Measurements from ENCODE around the gene NUAK1.
"Not testable (repeated sequence)": the region's sequence is repeated elsewhere in the genome, so short reads cannot be mapped to it uniquely, and the experiment has no call there.

The NUAK1 gene

DNA sequence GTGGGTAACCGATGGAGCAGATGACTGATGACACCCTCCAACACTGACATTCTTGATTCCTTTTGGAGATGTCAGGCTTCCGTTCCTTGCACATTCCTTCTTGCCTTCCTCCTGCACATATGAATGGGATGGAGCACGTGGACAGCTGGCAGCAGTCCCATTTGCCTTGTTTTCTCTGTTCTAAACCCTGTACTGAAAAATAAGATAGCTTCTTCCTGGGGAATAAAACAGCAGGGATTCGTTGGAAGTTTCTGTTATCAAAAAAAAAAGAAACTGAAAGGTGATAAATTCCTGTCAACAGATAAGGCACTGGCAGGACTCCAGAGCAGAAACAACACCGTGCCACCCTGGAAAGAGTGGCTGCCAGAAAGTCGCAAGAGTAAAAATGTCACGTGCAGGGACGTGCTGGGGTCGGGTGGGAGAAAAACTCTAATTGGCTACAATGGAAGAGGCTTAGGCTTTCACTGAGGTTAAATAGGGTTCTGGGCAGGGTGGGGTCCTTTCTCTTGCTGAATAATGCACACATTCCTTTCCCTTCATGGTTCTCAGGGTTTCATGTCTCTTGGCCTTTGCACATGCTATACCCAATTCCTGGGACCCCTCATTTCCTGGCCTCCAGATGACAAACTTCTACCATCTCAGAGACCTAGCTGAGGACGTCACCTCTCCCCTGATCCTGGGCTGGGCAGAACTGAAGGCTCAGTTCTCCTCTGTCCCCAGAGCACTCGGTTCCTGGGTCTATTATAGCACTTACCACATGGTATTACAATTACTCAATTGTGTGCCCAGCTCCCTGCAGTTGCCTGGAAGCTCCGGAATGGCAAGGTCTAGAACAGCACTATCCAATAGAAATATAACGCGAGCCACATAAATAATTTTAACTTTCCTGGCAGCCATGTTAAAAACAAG is 7.0 kb upstream of the NUAK1 start:
- DNase-seq = no peak

GRCh38 chr12:106144847-106145246 is 6.1 kb upstream of the NUAK1 start:
- no peak for DNase-seq

DNA sequence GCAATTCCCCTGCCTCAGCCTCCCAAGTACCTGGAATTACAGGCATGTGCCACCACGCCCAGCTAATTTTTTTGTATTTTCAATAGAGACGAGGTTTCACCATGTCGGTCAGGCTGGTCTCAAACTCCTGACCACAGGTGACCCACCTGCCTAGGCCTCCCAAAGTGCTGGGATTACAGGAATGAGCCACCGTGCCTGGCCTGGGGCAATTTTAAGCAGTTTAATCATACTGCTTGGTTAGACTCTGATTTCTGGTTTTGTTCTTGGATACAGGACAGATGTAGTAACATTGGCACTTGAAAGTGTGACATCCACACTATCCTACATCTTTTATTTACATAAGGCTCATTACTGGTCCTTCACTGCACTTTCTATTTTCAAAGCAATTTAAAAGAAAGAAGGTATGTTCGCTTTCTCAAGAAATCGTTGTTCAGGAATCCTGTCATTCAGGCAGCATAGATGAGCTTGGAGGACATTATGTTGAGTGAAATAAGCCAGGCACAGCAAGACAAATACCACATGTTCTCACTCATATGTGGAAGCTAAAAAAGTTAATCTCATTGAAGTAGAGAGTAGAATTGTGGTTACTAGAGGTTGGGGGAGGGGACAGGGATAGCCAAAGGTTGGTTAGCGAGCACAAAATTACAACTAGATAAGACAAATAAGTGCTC is 4.0 kb upstream of the NUAK1 start:
- DNase-seq = no peak

DNA sequence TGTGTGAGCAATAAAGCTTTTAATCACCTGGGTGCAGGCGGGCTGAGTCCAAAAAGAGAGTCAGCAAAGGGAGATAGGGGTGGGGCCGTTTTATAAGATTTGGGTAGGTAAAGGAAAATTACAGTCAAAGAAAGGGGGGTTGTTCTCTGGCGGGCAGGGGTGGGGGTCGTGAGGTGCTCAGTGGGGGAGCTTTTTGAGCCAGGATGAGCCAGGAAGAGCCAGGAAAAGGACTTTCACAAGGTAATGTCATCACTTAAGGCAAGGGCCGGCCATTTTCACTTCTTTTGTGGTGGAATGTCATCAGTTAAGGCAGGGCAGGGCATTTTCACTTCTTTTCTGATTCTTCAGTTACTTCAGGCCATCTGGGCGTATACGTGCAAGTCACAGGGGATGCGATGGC is 3.2 kb upstream of the NUAK1 start:
- not testable (repeated sequence) for DNase-seq

DNA sequence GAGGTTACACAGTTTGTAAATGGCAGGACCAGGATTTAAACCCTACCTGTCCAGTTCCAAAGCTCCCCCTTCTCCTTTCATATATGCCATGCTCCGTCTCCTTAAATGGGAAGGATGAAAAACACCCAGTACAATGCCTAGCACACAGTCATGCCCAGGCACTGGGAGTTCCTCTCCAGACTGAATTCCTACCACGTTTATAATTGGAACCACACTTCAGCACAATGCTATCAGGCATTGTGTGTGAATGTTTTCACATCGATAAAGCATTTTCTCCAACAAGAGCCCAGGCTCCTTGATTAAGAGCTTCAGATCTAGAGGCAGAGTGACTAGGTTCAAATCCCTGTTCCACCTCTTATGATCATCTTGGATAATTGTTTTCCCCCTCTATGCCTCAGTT is 2.7 kb upstream of the NUAK1 start:
- DNase-seq = no peak

DNA sequence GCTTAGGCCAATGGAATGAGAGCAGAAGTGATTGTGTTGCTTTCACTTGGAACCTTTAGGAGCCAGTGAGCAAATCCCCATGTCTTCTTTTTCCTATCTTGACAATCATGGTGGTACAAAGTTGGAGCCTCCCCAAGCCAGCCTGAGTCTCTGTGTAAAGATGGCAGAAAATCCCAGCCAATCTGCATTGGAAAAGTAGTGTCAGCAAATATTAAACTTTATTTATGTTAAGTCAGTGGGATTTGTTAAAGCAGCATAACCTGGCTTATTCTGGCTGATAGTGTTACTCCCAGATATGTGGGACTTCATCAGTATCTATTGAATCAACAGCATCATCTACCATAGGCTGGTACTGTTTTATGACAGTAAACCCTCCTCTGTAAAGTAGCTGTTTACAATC is 2.2 kb upstream of the NUAK1 start:
- DNase-seq = no peak

DNA sequence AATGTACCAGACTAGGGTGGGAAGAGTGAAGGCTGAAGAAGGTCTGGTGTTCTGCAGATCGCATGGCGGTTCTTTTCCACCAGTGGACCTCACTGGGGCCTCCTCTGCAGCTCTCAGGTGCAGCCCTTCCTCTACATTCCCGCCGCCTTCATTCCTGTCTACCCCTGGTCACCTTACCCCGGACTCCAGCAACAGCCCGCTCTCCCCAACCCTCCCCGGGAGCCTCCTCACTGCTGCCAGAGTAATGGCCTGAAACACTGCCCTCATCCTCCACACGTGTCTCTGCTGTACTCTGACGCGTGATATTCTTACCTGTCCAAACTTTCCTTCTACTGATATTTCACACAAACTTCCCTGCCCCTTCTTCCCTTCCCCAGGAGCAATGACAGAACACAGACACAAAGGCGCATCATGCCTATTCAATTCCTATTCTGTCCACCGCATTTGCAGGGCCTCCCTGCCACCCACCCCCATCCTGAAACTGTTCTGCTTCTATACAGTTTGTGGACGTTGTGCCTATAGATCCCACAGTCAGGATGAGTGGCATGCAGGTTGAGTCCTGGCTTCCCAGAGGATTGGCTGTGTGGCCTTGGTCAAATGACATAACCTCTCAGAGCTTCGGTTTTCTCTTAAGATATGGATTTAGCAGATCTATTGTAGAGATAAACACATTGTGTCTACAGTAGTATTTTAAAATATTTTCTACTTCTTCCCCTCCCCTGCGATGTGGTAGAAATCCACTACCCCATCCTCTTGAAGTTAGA is 1.7 kb upstream of the NUAK1 start:
- no peak for DNase-seq

DNA sequence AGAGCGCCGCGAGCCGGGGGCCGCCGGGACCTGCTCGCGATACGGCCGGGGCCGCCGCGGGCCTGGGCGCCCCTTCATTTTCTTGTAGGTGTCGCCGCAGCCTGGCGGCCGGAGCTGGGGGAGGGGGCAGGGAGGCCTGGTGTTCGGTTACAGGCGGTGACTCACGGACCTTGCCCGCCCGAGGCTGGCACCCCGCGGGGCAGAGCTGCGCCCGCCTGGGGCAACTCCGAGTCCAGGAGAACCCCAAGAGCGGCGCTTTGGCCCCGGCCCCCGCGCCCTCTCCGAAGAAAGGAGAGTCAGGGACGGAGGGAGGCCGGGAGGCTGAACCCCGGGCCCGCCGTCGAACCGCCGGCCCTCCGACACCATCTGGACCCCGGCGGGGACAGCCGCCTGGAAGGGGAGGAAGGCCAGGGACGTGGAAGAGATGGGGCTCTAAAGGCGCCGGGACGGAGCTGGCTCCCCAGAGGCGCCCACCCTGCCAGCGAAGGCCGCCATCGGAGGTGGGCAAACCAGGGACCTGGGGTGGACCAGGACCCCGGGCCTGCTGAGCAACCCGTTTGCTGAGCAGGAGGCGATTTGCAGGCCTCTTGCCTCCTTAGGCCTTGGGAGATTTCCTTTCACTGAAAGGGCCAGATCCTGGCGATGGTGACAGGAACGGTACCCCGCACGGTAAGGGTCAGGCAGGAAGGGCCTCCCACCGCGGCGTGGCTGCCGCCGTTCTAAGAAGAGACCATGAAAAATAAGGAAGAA is 843 bp upstream of the NUAK1 start:
- DNase-seq = no peak

DNA sequence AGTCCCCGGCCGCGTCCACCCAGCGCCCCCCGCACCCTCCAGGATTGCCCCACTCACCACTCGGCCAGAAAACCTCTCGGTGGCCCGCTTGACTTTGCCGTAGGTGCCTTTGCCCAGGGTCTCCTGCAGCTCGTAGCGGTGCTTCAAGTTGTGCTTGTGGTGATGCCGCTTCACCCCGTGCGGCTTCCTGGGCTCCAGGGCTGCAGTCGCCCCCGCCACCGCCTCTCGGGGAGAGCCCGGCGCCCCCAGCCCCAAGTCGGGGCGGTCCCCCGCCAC is 459 bp downstream of the NUAK1 start:
- no peak for DNase-seq

DNA sequence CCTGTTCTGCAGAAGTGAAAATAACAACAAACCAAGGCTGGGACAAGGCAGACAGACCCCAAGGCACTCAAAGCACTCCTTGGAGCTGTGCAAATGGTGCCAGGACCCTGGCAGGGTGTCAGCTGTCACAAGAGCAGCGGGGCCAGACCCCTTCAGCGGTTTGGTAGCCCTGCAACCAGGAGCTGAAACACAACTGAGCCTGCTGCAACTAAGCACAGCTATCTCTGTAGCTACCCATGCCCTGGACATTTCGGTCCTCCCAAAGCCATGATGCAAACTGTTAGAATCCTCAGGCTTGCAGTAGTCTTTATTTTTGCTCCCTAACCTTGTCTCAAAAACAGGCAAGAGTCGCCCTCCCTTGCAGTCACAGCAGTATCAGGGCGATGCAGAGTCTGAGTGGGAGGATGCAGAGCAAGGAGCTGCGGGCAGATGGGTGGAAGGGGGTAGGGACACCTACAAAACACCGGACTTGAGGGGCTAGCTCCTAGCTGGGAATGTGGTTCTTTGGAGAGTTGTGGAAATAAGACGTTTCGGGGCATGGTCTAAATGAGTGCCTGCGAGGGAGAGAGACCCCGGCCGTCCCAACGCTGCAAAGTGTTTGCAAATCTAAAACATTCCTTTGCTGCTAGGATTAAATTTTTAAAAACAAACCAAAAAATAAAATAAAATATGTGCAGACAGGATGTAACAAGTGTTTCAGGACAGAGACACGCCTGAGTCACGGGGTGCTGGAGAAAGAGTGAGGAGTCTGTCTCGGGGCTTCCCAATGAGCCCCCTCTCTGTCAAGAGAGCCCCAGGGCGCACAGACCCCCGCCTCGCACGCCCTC is 1.0 kb downstream of the NUAK1 start:
- DNase-seq = no peak

GRCh38 chr12:106136263-106136662 is 2.5 kb downstream of the NUAK1 start:
- peak; percentile 56 for DNase-seq

GRCh38 chr12:106135781-106136180 is 3.0 kb downstream of the NUAK1 start:
- no peak for DNase-seq

DNA sequence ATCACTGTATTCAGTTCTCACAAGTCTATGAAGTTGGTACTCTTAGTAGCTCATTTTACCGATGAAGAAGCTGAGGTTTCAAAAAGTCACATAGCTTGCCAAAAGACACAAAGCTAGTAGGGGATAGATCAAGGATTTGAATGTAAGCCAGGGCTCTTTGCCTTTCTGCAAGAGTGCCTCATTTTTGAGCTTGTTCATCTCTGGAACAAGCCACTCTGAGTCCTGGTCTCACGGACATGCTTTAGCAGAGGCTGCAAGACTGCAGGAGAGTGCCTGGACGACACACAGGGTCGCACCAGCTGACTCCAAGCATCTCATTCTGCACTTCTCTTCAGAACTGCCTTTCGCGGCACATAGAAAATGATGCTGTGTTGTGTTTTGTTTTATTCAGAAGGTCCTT is 3.7 kb downstream of the NUAK1 start:
- DNase-seq = no peak

- no peak for DNase-seq
Measured at GRCh38 chr12:106134294-106134949, 4.3 kb downstream of the NUAK1 start.

DNA sequence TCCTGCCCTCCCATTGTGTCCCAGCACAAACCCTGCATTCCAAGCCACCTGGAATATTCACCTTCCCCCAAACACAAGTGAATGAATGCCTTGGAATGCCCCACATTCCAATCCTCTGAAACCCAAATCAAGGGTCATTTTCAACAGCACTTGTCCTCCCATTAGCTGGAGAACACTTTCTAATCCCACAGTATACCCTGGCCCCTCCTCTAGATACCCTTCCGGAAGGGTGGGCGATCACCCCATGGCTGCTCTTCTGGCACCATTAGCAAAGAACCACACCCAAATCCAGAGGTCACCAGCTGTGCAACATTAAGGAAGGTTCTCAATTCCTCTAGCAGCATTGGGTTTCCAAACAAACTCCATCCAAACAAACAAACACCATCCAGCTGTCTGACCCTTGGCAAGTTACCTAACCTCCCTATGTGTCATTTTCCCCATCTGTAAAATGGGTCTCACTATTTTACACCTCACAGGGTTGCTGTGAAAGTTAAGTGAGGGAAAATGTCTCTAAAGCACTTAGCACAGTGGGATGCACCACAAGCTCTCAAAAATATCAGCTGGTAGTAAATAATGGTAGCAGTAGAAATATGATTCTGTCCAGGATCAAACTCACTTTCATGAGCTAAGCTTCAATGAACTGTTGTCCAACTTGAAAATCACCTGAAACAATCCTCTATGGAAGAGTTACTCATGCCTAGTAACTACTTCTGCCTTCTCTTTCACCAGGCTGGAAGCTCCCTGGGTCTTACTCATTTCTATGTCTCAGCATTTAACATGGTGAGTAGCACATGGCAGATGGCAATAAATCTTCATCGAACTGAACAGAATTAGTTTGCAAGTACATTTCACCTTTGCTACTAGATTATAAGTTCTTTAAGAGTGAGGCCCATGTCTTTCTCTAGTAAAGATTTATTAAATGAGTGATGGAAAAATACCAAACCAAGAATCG is 5.3 kb downstream of the NUAK1 start:
- no peak for DNase-seq

- no peak for DNase-seq
Measured at GRCh38 chr12:106132175-106133135, 6.3 kb downstream of the NUAK1 start.

- DNase-seq = no peak
Measured at GRCh38 chr12:106131676-106132075, 7.1 kb downstream of the NUAK1 start.

GRCh38 chr12:106130474-106131113 is 8.2 kb downstream of the NUAK1 start:
- no peak for DNase-seq

All from effector CD8-positive, alpha-beta T cell (primary cell).